IMR-90 (cell line): ENCODE measurements around the gene HAND1. TPM values are rescaled to one million over a fixed set of nuclear protein-coding genes. Genes with fewer than 3 reads are reported as not detected.

ENCODE experiments used
- ATAC-seq: fragments of 200-7000 bp; cut with Tn5 transposase; 2 replicates; pipeline ENCODE4 v1.9.1; 2020; ENCODE audit warnings: low read depth, mild to moderate bottlenecking, moderate library complexity
- BruUV-seq: library from RNA; stranded (reverse); fragments of 400-500 nt; replicated peaks from 2 replicates; lab custom pipeline; 2021; lab: Mats Ljungman, UMichigan
- CTCF ChIA-PET: fragments of 300-600 bp; formaldehyde crosslinking; extraction: SDS; loops from one replicate; lab custom pipeline; 2021; ENCODE audit warnings: antibody characterized with exemption; lab: Yijun Ruan, JAX
- POLR2A ChIA-PET: fragments of 300-600 bp; sonication (Branson Sonifier 250); formaldehyde crosslinking; loops from one replicate; lab custom pipeline; 2022; ENCODE audit warnings: antibody characterized with exemption; ENCODE audit not compliant: unreplicated experiment; lab: Charles Lee
- DNase-seq: peaks from one replicate; pipeline ENCODE4 v3.0.0; 2013
- H2AFZ ChIP-seq: replicated peaks from 2 replicates; pipeline ENCODE3; 2013; ENCODE audit warnings: low read length, mild to moderate bottlenecking; ENCODE audit not compliant: poor library complexity
- H2AK5ac ChIP-seq: 2 replicates; pipeline ENCODE4 v1.6.1; 2013; ENCODE audit warnings: low read depth, low read length, inconsistent platforms
- H2AK9ac ChIP-seq: replicated peaks from 2 replicates; pipeline ENCODE3; 2013; ENCODE audit warnings: mild to moderate bottlenecking, low read depth, low read length, moderate library complexity; ENCODE audit not compliant: poor library complexity
- H2BK120ac ChIP-seq: 2 replicates; pipeline ENCODE4 v1.6.1; 2013; ENCODE audit warnings: low read depth, low read length, inconsistent platforms
- H2BK15ac ChIP-seq: 3 replicates; pipeline ENCODE4 v1.6.1; 2013; ENCODE audit warnings: low read depth, low read length, inconsistent platforms
- H2BK20ac ChIP-seq: 2 replicates; pipeline ENCODE4 v1.6.1; 2013; ENCODE audit warnings: low read depth, mild to moderate bottlenecking, inconsistent platforms, low read length, moderate library complexity
- H2BK5ac ChIP-seq: 2 replicates; pipeline ENCODE4 v1.6.1; 2013; ENCODE audit warnings: mild to moderate bottlenecking, low read depth, low read length, inconsistent platforms; ENCODE audit not compliant: poor library complexity, severe bottlenecking
- H3K14ac ChIP-seq: replicated peaks from 2 replicates; pipeline ENCODE4 v1.6.1; 2013; ENCODE audit warnings: low read depth, low read length, inconsistent platforms
- H3K18ac ChIP-seq: 2 replicates; pipeline ENCODE4 v1.6.1; 2013; ENCODE audit warnings: low read depth, low read length, control low read depth
- H3K23ac ChIP-seq: 2 replicates; pipeline ENCODE4 v1.6.1; 2013; ENCODE audit warnings: low read depth, low read length, inconsistent platforms
- H3K27ac ChIP-seq: 2 replicates; pipeline ENCODE4 v1.5.1; 2013; ENCODE audit warnings: mild to moderate bottlenecking, control low read depth, low read length; ENCODE audit not compliant: insufficient read depth
- H3K27me3 ChIP-seq: 2 replicates; pipeline ENCODE4 v1.6.1; 2013; ENCODE audit warnings: low read length; ENCODE audit not compliant: control insufficient read depth, insufficient read depth
- H3K36me3 ChIP-seq: 2 replicates; pipeline ENCODE4 v1.6.1; 2013; ENCODE audit warnings: low read length, mixed read lengths; ENCODE audit not compliant: control insufficient read depth, insufficient read depth
- H3K4ac ChIP-seq: 2 replicates; pipeline ENCODE4 v1.6.1; 2013; ENCODE audit warnings: low read depth, low read length, inconsistent platforms
- H3K4me1 ChIP-seq: 2 replicates; pipeline ENCODE4 v1.6.1; 2013; ENCODE audit warnings: low read length, mixed read lengths; ENCODE audit not compliant: control insufficient read depth, insufficient read depth
- H3K4me2 ChIP-seq: 2 replicates; pipeline ENCODE4 v1.6.1; 2013; ENCODE audit warnings: low read depth, mild to moderate bottlenecking, control low read depth, low read length, moderate library complexity
- H3K4me3 ChIP-seq: 2 replicates; pipeline ENCODE4 v1.5.1; 2013; ENCODE audit warnings: low read depth, mild to moderate bottlenecking, control low read depth, low read length, moderate library complexity; ENCODE audit not compliant: insufficient read depth
- H3K56ac ChIP-seq: 2 replicates; pipeline ENCODE4 v1.6.1; 2013; ENCODE audit warnings: low read length, inconsistent platforms; ENCODE audit not compliant: insufficient read depth; ENCODE audit errors: extremely low read depth
- H3K79me1 ChIP-seq, 2 experiments: 2 replicates each; pipeline ENCODE4 v1.6.1; 2013; ENCODE audit warnings: low read length in 2 of 2, inconsistent platforms in 1 of 2, low read depth in 1 of 2
- H3K9ac ChIP-seq: 2 replicates; pipeline ENCODE4 v1.6.1; 2013; ENCODE audit warnings: low read depth, low read length, control low read depth
- H3K9me1 ChIP-seq: 2 replicates; pipeline ENCODE4 v1.6.1; 2013; ENCODE audit warnings: low read length, inconsistent platforms; ENCODE audit not compliant: insufficient read depth
- H3K9me3 ChIP-seq: 2 replicates; pipeline ENCODE4 v1.6.1; 2013; ENCODE audit warnings: low read length; ENCODE audit not compliant: control insufficient read depth, insufficient read depth
- H4K20me1 ChIP-seq: 2 replicates; pipeline ENCODE4 v1.6.1; 2013; ENCODE audit warnings: low read length, inconsistent platforms; ENCODE audit not compliant: insufficient read depth
- H4K5ac ChIP-seq: 2 replicates; pipeline ENCODE4 v1.6.1; 2013; ENCODE audit warnings: mild to moderate bottlenecking, low read depth, low read length, control low read depth
- H4K8ac ChIP-seq, 2 experiments: 2 replicates each; pipeline ENCODE4 v1.6.1; 2013; ENCODE audit warnings: low read depth in 2 of 2, low read length in 2 of 2, control low read depth in 1 of 2, inconsistent platforms in 1 of 2
- H4K91ac ChIP-seq: 2 replicates; pipeline ENCODE4 v1.6.1; 2013; ENCODE audit warnings: low read depth, low read length, inconsistent platforms; ENCODE audit not compliant: insufficient read depth
- BHLHE40 ChIP-seq: fragments of 150-350 bp; IDR thresholded peaks from 2 replicates; pipeline ENCODE4 v1.6.1; 2016; ENCODE audit warnings: mild to moderate bottlenecking, low read depth, low read length
- CEBPB ChIP-seq: IDR thresholded peaks from 2 replicates; pipeline ENCODE4 v1.6.1; 2012; ENCODE audit warnings: low read depth, low read length, improper control_type of control experiment
- CHD1 ChIP-seq: IDR thresholded peaks from 2 replicates; pipeline ENCODE4 v1.6.1; 2012; ENCODE audit warnings: low read depth, low read length, improper control_type of control experiment
- ELK1 ChIP-seq: fragments of 150-350 bp; IDR thresholded peaks from 2 replicates; pipeline ENCODE4 v1.6.1; 2016; ENCODE audit warnings: low read depth, mild to moderate bottlenecking, low read length, moderate library complexity, borderline replicate concordance
- FOS ChIP-seq: fragments of 150-350 bp; IDR thresholded peaks from 2 replicates; pipeline ENCODE4 v1.6.1; 2016; ENCODE audit warnings: low read depth, low read length
- MAFK ChIP-seq: IDR thresholded peaks from 2 replicates; pipeline ENCODE4 v1.6.1; 2012; ENCODE audit warnings: low read depth, low read length, improper control_type of control experiment
- MAZ ChIP-seq: IDR thresholded peaks from 2 replicates; pipeline ENCODE4 v1.6.1; 2012; ENCODE audit warnings: low read depth, mild to moderate bottlenecking, low read length, improper control_type of control experiment, moderate library complexity, borderline replicate concordance
- MXI1 ChIP-seq: IDR thresholded peaks from 2 replicates; pipeline ENCODE4 v1.6.1; 2012; ENCODE audit warnings: low read depth, mild to moderate bottlenecking, low read length, moderate library complexity, borderline replicate concordance
- NFE2L2 ChIP-seq: fragments of 150-350 bp; IDR thresholded peaks from 2 replicates; pipeline ENCODE4 v1.6.1; 2016; ENCODE audit warnings: low read depth, mild to moderate bottlenecking, low read length
- POLR2A ChIP-seq: IDR thresholded peaks from 2 replicates; pipeline ENCODE4 v1.6.1; 2012; ENCODE audit warnings: mild to moderate bottlenecking, low read depth, low read length
- RAD21 ChIP-seq: IDR thresholded peaks from 2 replicates; pipeline ENCODE4 v1.6.1; 2012; ENCODE audit warnings: low read length, improper control_type of control experiment
- RCOR1 ChIP-seq: IDR thresholded peaks from 2 replicates; pipeline ENCODE4 v1.6.1; 2012; ENCODE audit warnings: mild to moderate bottlenecking, low read length, improper control_type of control experiment; ENCODE audit not compliant: insufficient replicate concordance
- RFX5 ChIP-seq: IDR thresholded peaks from 2 replicates; pipeline ENCODE4 v1.8.0; 2012; ENCODE audit warnings: low read depth, mild to moderate bottlenecking, low read length, moderate library complexity
- SMC3 ChIP-seq: fragments of 150-350 bp; IDR thresholded peaks from 2 replicates; pipeline ENCODE4 v1.6.1; 2016; ENCODE audit warnings: low read depth, mild to moderate bottlenecking, antibody characterized with exemption, low read length, moderate library complexity
- WGBS, 2 experiments: methylation state at CpG; one replicate each; pipeline versions ENCODE4 v1.1.5 to v1.1.7; 2013; ENCODE audit warnings: missing lambda C conversion rate in 2 of 2; ENCODE audit not compliant: insufficient read length in 1 of 2; ENCODE audit errors: extremely low coverage in 2 of 2; 5-methylcytosine and 5-hydroxymethylcytosine counted together
- dilution Hi-C: fragments of 300-500 bp; cut with HindIII; formaldehyde crosslinking; loops from one replicate; pipeline ENCODE4 v1.14.3; 2018; ENCODE audit warnings: low sequenced_read_pairs; ENCODE audit not compliant: unreplicated experiment
- in situ Hi-C: fragments of 300-500 bp; cut with MboI; formaldehyde crosslinking; loops from 3 replicates; pipeline ENCODE4 v1.14.3; 2019; ENCODE audit warnings: low sequenced_read_pairs, inconsistent platforms, mixed read lengths
- intact Hi-C: fragments of 100-400 bp; cut with micrococcal nuclease; formaldehyde crosslinking; loops from 2 replicates; pipeline ENCODE4 v1.10.0; 2022
- polyA plus RNA-seq, 3 experiments: library from polyadenylated mRNA; depleted of rRNA; stranded (reverse); fragments of >200 nt; gene quantifications; 2 replicates each; pipeline ENCODE4 v1.2.3, GENCODE V29; 2012; ENCODE audit warnings: low replicate concordance in 1 of 3
- total RNA-seq: library from RNA; depleted of rRNA; stranded (reverse); fragments of >200 nt; gene quantifications from 2 replicates; pipeline ENCODE4 v1.2.3, GENCODE V29; 2012
- TF ChIP-seq, protein P1 (sequence below): conservative IDR thresholded peaks from 2 replicates; pipeline ENCODE4 v1.5.1; 2012; ENCODE audit warnings: mild to moderate bottlenecking, low read depth, low read length, improper control_type of control experiment
- TF ChIP-seq, protein P2 (sequence below): fragments of 150-350 bp; IDR thresholded peaks from 2 replicates; pipeline ENCODE4 v1.6.1; 2017; ENCODE audit warnings: mild to moderate bottlenecking, antibody characterized with exemption, low read length, low read depth

HAND1 gene
- total and polyA plus RNA-seq, 2 of the 4 experiments (the other 2 are of a cell fraction): not detected

DNA sequence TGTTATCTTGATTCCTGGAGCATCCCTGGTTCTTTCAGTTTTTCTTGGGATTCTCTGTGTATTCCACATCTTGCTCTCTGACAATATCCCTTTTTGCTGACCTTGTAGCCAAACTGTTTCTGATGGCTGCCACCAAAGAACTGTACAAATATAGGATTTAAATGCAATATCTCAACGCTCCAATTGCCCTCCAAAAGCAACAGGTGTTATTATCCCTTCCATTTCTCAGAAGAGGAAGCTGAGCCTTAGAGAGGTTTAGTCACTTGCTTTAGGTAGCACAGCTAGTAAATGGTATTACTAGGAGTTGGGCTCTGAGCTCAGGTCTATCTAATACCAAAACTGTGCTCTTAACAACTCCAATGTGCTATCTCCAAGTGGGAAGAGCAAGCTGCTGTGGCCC is 24.2 kb upstream of the HAND1 start:
- H3K4me1 ChIP-seq: no peaks in the 10 kb centered on the region
- H3K4me3 ChIP-seq: no peak overlapping the region
- dilution Hi-C loops: no loop called here
- TF ChIP-seq RAD21 (no peak), POLR2A (no peak), MAZ (no peak), ELK1 (no peak), SMC3 (no peak), BHLHE40 (no peak), NFE2L2 (no peak), MAFK (no peak), CEBPB (no peak), FOS (no peak), MXI1 (no peak), CHD1 (no peak), RFX5 (no peak), RCOR1 (no peak)
- TF ChIP-seq, protein P1, sequence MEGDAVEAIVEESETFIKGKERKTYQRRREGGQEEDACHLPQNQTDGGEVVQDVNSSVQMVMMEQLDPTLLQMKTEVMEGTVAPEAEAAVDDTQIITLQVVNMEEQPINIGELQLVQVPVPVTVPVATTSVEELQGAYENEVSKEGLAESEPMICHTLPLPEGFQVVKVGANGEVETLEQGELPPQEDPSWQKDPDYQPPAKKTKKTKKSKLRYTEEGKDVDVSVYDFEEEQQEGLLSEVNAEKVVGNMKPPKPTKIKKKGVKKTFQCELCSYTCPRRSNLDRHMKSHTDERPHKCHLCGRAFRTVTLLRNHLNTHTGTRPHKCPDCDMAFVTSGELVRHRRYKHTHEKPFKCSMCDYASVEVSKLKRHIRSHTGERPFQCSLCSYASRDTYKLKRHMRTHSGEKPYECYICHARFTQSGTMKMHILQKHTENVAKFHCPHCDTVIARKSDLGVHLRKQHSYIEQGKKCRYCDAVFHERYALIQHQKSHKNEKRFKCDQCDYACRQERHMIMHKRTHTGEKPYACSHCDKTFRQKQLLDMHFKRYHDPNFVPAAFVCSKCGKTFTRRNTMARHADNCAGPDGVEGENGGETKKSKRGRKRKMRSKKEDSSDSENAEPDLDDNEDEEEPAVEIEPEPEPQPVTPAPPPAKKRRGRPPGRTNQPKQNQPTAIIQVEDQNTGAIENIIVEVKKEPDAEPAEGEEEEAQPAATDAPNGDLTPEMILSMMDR: no peak
- TF ChIP-seq, protein P2, sequence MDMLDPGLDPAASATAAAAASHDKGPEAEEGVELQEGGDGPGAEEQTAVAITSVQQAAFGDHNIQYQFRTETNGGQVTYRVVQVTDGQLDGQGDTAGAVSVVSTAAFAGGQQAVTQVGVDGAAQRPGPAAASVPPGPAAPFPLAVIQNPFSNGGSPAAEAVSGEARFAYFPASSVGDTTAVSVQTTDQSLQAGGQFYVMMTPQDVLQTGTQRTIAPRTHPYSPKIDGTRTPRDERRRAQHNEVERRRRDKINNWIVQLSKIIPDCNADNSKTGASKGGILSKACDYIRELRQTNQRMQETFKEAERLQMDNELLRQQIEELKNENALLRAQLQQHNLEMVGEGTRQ: no peak
- no peak overlapping the region for H3K56ac ChIP-seq
- no peak overlapping the region for H3K14ac ChIP-seq
- no peak overlapping the region for H3K18ac ChIP-seq
- H4K8ac ChIP-seq: no peak overlapping the region
- no peaks in the 10 kb centered on the region for H3K79me1 ChIP-seq
- in situ Hi-C loops: no loop called here
- CTCF ChIA-PET: interaction anchor here (0.6 to 1.4 kb wide), 2 partner anchors 12 to 19 kb away, joined by 3 to 6 read pairs; no protein-coding TSS in a partner anchor
- no peak overlapping the region for H2BK15ac ChIP-seq
- H3K4me2 ChIP-seq: no peak overlapping the region
- no peak overlapping the region for H2BK20ac ChIP-seq
- H4K20me1 ChIP-seq: no peaks in the 10 kb centered on the region
- peaks cover 61% of the 10 kb centered on the region for H3K27me3 ChIP-seq
- no peak overlapping the region for H2AFZ ChIP-seq
- ATAC-seq (no peak), DNase-seq (no peak)
- no peak overlapping the region for H2AK9ac ChIP-seq
- no peak overlapping the region for H3K9ac ChIP-seq
- H3K9me1 ChIP-seq: no peaks in the 10 kb centered on the region
- no peak overlapping the region for H3K4ac ChIP-seq
- H2BK5ac ChIP-seq: no peak overlapping the region
- no peak overlapping the region for H3K23ac ChIP-seq
- WGBS, 2 experiments: no CpG with 5 or more reads among the region's 1 CpG
- no peak overlapping the region for H2AK5ac ChIP-seq
- H2BK120ac ChIP-seq: no peak overlapping the region
- no peak overlapping the region for H3K27ac ChIP-seq
- no TSS peak for BruUV-seq
- intact Hi-C loops: no loop called here
- no peak overlapping the region for H4K5ac ChIP-seq
- POLR2A ChIA-PET: interaction anchor here (0.6 kb wide), 1 partner anchor 14 kb away, joined by 4 read pairs; no protein-coding TSS in a partner anchor
- no peaks in the 10 kb centered on the region for H3K36me3 ChIP-seq
- H4K91ac ChIP-seq: no peak overlapping the region
- H3K9me3 ChIP-seq: no peaks in the 10 kb centered on the region
